GM19238 (cell line): ENCODE data around the gene CHRFAM7A.
"Not testable (repeated sequence)": the region's sequence is repeated elsewhere in the genome, so short reads cannot be mapped to it uniquely, and the experiment has no call there.

ENCODE experiments used
- DNase-seq: peaks from one replicate; pipeline ENCODE4 v3.0.0; 2011; ENCODE audit warnings: low spot score; ENCODE audit not compliant: insufficient read length

CHRFAM7A gene

DNA sequence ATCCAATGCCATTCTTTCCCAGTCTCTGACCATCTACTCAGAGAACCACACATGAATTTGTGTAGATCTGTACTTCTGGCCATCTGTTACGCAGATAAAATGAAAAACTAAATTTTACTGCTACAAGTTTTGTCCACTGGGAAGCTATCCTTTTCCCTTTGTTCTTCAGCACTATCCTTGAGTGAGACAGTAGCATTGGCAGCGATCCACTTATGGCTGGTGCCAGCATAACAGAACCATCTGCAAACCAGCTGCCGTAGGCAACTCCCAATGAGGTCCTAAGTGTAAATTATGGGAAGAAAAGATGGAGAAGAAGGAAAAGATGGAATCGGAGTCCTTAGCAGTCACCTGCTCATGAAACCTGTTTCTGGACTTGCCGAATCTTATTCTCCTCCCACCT is 72.3 kb downstream of the CHRFAM7A start:
- DNase-seq: not testable (repeated sequence)

GRCh38 chr15:30315704-30316103 is 77.6 kb downstream of the CHRFAM7A start:
- not testable (repeated sequence) for DNase-seq

DNA sequence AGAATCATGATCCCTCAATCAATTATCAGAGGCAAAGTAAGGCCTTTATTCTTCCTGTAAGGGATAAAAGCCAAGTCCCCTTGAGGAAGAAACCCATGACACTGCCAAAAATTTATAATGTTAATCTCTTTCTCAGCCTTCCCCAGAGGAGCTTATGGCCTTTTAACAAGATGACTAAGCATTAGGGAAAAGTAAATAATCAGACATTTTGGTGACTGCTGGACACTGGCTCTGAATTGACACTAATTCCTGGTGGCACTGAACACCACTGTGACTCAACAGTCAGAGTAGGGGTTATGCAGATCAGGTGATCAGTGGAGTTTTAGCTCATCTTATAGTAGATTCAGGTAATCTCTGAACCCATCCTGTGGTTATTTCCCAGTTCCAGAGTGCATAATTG is 82.8 kb downstream of the CHRFAM7A start:
- DNase-seq: not testable (repeated sequence)
